ENCODE data around the gene MACROD2. TPM values are rescaled to one million over a fixed set of nuclear protein-coding genes. Genes with fewer than 3 reads are reported as not detected.

MACROD2 gene
- total and polyA plus RNA-seq, 2 of the 4 experiments (the other 2 are of a cell fraction) = not detected

DNA sequence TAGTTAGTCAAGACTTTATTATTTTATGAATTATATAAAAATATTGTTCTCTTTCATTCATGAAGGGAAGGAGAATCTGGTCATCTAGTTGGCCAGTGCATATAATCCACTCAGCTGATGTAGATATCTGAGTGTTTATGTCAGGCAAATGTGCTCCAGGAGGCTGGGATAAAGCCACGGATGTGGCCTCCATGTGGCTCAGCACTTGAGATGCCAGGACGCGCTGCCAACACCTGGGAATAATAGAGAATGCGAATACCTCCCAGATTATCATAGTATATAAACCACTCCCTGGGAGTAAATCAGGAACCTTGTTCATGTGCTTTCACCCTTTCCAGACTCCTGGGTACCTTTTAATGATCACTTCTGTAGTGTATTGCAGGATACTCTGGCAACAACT lies 1571.9 kb downstream of the MACROD2 start:
- H2BK20ac ChIP-seq (ENCODE audit: low read depth, low read length) = no peak overlapping the region
- no peak overlapping the region for H4K5ac ChIP-seq (ENCODE audit: low read depth, low read length)
- dilution Hi-C loops (cut with HindIII; ENCODE audit: low sequenced_read_pairs, unreplicated experiment) (no loop called here), intact Hi-C loops (cut with micrococcal nuclease) (no loop called here), in situ Hi-C loops (cut with MboI; ENCODE audit: low sequenced_read_pairs) (no loop called here)
- no peak overlapping the region for H3K56ac ChIP-seq (ENCODE audit: extremely low read depth, insufficient read depth, low read length)
- no peak overlapping the region for H3K18ac ChIP-seq (ENCODE audit: low read depth, low read length)
- no peak overlapping the region for H2BK15ac ChIP-seq (ENCODE audit: low read depth, low read length)
- no TSS peak for BruUV-seq (replicated peaks)
- no peak overlapping the region for H3K4ac ChIP-seq (ENCODE audit: low read depth, low read length)
- H2AK5ac ChIP-seq (ENCODE audit: low read depth, low read length) = no peak overlapping the region
- POLR2A ChIA-PET (ENCODE audit: unreplicated experiment) = no interaction called here
- TF ChIP-seq MAZ (IDR thresholded peaks at IDR 0.05; ENCODE audit: borderline replicate concordance, low read depth, low read length) = no peak
- TF ChIP-seq FOS (IDR thresholded peaks at IDR 0.05; ENCODE audit: low read depth, low read length) = no peak
- TF ChIP-seq RAD21 (IDR thresholded peaks at IDR 0.05; ENCODE audit: low read length) = no peak
- no peak for TF ChIP-seq SMC3 (IDR thresholded peaks at IDR 0.05; ENCODE audit: low read depth, low read length)
- TF ChIP-seq POLR2A (IDR thresholded peaks at IDR 0.05; ENCODE audit: low read depth, low read length) = no peak
- TF ChIP-seq, protein P1, sequence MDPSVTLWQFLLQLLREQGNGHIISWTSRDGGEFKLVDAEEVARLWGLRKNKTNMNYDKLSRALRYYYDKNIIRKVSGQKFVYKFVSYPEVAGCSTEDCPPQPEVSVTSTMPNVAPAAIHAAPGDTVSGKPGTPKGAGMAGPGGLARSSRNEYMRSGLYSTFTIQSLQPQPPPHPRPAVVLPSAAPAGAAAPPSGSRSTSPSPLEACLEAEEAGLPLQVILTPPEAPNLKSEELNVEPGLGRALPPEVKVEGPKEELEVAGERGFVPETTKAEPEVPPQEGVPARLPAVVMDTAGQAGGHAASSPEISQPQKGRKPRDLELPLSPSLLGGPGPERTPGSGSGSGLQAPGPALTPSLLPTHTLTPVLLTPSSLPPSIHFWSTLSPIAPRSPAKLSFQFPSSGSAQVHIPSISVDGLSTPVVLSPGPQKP (IDR thresholded peaks at IDR 0.05; ENCODE audit: borderline replicate concordance, low read depth, low read length) = no peak
- TF ChIP-seq, protein P2, sequence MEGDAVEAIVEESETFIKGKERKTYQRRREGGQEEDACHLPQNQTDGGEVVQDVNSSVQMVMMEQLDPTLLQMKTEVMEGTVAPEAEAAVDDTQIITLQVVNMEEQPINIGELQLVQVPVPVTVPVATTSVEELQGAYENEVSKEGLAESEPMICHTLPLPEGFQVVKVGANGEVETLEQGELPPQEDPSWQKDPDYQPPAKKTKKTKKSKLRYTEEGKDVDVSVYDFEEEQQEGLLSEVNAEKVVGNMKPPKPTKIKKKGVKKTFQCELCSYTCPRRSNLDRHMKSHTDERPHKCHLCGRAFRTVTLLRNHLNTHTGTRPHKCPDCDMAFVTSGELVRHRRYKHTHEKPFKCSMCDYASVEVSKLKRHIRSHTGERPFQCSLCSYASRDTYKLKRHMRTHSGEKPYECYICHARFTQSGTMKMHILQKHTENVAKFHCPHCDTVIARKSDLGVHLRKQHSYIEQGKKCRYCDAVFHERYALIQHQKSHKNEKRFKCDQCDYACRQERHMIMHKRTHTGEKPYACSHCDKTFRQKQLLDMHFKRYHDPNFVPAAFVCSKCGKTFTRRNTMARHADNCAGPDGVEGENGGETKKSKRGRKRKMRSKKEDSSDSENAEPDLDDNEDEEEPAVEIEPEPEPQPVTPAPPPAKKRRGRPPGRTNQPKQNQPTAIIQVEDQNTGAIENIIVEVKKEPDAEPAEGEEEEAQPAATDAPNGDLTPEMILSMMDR (conservative IDR thresholded peaks at IDR 0.05; ENCODE audit: low read depth, low read length) = no peak
- no peaks in the 10 kb centered on the region for H3K27me3 ChIP-seq (ENCODE audit: control insufficient read depth, insufficient read depth, low read length)
- no peak overlapping the region for H3K23ac ChIP-seq (ENCODE audit: low read depth, low read length)
- H3K9me3 ChIP-seq (ENCODE audit: control insufficient read depth, insufficient read depth, low read length) = no peaks in the 10 kb centered on the region
- H4K91ac ChIP-seq (ENCODE audit: insufficient read depth, low read depth, low read length) = no peak overlapping the region
- no peak overlapping the region for H3K4me2 ChIP-seq (ENCODE audit: low read depth, low read length)
- CTCF ChIA-PET = no interaction called here
- DNase-seq (no peak), ATAC-seq (ENCODE audit: low read depth) (no peak)
- WGBS, 2 experiments (ENCODE audit: extremely low coverage in 2 of 2, insufficient read length in 1 of 2) = no CpG with 5 or more reads among the region's 4 CpGs
- no peak overlapping the region for H3K9ac ChIP-seq (ENCODE audit: low read depth, low read length)
- no peaks in the 10 kb centered on the region for H3K4me1 ChIP-seq (ENCODE audit: control insufficient read depth, insufficient read depth, low read length)
- H2BK120ac ChIP-seq (ENCODE audit: low read depth, low read length) = no peak overlapping the region
- H3K4me3 ChIP-seq (ENCODE audit: insufficient read depth, low read depth, low read length) = no peak overlapping the region
- H2AK9ac ChIP-seq (replicated peaks; ENCODE audit: low read depth, low read length, poor library complexity) = no peak overlapping the region
- no peak overlapping the region for H3K14ac ChIP-seq (replicated peaks; ENCODE audit: low read depth, low read length)
- no peak overlapping the region for H2AFZ ChIP-seq (replicated peaks; ENCODE audit: low read length, poor library complexity)
- no peaks in the 10 kb centered on the region for H3K36me3 ChIP-seq (ENCODE audit: control insufficient read depth, insufficient read depth, low read length)
- no peak overlapping the region for H3K27ac ChIP-seq (ENCODE audit: insufficient read depth, low read length)
- no peaks in the 10 kb centered on the region for H3K9me1 ChIP-seq (ENCODE audit: insufficient read depth, low read length)
- no peak overlapping the region for H2BK5ac ChIP-seq (ENCODE audit: low read depth, low read length, poor library complexity, severe bottlenecking)
- H4K8ac ChIP-seq (ENCODE audit: low read depth in 2 of 2, low read length in 2 of 2) = no peak overlapping the region
- H4K20me1 ChIP-seq (ENCODE audit: insufficient read depth, low read length) = no peaks in the 10 kb centered on the region
- no peaks in the 10 kb centered on the region for H3K79me1 ChIP-seq (ENCODE audit: low read depth in 1 of 2, low read length in 2 of 2)

All from IMR-90 (cell line).